SKM-1 treated with dmso at 0.1 percent for 144 hours (cell line): ENCODE data around the gene GABRB3.

Source experiments
- DNase-seq: peaks from one replicate; lab custom pipeline; 2025; ENCODE audit not compliant: unreplicated experiment; lab: John Stamatoyannopoulos, UW

The GABRB3 gene

DNA sequence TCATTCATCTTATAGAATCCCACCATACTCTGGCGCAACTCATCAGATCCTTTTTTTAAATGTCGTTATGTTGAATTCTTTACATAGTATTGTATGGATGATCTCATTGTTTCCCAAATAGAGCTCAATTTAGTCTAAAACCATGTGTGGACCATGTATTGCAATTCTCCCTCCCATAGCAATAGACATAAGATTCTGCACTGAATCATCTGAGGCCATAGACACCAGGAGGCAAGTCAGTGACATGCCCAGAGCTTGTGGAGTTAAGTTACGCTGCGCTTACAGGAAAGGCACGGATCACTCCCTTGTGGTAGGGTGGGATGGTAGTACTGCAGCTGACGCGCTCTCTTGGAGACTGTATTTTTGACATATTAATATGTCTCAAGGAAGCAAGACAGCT is 211.0 kb downstream of the GABRB3 start:
- no peak for DNase-seq

DNA sequence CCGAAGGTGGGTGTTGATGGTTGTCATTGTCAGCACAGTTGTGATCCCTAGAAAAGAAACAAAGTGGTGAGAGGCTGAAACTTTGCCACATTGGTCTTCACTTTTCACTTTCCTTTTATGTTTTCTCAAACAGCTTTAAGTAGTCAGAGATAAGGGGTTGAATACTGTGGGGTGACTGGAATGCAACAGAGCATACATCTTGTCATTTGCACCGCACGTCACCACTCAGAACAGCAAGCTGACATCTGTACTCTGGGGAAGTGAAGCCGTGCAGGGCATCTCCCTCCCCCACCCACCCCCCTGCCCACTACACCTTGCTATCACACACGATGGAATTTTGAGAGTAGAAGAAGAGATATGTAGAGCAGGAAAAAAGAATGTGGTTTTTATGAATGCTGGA is 211.7 kb downstream of the GABRB3 start:
- no peak for DNase-seq

GRCh38 chr15:26555898-26556297 is 217.0 kb downstream of the GABRB3 start:
- DNase-seq, result no peak

DNA sequence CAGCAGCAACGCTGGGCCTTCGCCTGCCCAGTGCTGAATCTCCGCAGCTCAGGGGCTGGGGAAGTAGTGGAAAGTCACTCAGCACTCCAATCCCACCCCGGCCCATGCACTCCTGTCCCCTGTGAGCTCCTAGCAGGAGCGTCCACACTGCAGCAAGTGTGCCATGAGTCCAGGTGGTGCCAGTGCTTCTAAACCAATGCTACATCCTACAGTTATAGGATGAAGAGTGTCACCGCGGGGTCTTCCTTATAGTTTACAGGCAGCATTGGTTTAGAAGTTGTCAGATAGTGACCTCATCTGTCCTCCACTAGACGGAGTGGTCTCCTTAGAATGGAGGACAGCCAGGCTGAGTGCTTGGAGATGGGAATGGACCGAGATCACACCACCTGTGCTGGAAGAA is 221.4 kb downstream of the GABRB3 start:
- DNase-seq, result no peak

GRCh38 chr15:26550880-26551279 is 222.0 kb downstream of the GABRB3 start:
- no peak for DNase-seq

DNA sequence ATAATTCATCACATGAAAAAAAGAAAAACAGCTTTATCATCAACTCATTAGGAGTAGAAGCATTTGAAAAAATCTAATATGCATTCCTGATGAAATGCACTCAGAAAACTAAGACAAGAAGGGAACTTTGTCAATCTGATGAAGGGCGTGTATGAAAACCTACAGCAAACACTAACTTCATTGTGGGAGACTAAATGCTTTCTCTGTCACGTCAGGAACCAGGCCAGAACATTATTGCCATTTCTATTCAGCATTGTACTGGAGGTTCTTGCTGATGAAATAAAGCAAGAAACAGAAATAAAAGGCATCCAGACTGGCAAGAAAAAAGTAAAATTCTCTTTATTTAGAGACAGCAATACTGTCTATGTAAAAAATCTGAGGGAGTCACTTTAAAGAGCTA is 235.2 kb downstream of the GABRB3 start:
- DNase-seq, result no peak

DNA sequence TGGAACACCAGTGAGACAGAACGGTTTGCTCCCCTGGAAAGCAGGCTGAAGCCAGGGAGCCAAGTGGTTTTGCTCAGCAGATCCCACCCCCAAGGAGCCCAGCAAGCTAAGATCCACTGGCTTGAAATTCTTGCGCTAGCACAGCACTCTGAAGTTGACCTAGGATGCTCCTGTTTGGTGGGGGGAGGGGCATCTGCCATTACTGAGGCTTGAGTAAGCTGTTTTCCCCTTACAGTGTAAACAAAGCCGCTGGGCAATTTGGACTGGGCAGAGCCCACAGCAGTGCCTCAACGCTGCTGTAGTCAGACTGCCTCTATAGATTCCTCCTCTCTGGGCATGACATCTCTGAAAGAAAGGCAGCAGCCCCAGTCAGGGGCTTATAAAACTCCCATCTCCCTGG is 241.4 kb downstream of the GABRB3 start:
- no peak for DNase-seq

- DNase-seq, result no peak
Observed at GRCh38 chr15:26525096-26525495, 247.8 kb downstream of the GABRB3 start.

DNA sequence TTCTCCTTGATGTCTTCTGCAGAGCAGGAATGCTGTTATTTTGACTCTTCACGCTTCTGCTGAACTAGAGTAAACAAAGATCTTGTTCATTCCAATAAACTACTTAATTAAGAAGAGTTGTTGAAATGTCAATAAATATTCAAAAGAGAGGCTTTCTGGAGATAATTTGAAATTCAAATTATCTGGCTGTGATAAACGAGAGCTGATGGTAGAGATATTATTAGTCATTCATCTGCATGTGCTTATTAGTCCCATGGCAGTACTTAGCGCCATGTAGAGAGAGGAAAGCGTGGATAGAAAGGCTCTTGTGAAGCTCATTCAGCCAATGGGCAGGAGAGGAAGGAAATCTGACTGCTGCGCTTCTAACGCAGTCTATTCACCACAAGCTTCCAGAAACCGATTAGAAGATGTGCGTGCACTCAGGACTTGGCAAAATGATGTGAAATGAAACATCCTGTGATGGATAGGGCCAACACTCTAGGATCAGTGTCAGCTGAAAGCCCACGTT is 251.1 kb downstream of the GABRB3 start:
- no peak for DNase-seq

DNA sequence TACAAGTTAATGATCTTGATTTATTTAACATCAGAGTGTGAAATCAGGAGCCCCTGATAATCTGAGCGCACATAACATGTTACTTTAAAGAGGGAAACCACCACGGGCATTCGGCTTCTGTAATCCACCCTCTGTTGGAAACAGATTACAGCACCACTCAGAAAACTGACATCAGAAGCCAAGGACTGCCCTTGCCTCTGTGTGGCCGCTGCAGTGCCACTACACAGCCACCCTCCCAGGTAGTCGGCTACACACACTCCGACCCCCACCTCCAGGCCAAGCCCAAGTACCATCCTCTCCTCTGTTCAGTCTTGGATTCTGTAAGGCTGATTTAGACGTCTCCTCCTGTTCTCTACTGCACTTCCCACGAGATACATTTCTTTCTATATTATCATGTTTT is 251.7 kb downstream of the GABRB3 start:
- no peak for DNase-seq

DNA sequence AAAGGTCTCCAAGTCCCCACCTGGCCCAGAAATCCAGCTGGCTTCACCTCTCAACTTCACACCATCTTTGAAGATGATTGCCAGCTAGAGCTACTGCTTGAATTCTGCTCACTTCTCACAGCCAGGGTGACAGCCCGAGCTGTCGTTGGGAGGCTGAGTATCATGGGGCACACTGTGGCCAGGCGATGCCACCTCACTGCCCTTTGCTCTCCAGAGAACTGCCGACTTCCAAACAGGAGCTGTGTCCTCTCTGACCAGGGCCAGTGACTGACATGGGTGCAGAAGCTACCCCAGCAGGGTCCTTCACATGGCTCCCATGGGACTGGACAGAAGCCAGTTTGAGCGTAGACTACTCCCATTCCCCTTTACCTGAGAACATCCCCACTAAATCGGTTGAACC is 254.0 kb downstream of the GABRB3 start:
- no peak for DNase-seq

DNA sequence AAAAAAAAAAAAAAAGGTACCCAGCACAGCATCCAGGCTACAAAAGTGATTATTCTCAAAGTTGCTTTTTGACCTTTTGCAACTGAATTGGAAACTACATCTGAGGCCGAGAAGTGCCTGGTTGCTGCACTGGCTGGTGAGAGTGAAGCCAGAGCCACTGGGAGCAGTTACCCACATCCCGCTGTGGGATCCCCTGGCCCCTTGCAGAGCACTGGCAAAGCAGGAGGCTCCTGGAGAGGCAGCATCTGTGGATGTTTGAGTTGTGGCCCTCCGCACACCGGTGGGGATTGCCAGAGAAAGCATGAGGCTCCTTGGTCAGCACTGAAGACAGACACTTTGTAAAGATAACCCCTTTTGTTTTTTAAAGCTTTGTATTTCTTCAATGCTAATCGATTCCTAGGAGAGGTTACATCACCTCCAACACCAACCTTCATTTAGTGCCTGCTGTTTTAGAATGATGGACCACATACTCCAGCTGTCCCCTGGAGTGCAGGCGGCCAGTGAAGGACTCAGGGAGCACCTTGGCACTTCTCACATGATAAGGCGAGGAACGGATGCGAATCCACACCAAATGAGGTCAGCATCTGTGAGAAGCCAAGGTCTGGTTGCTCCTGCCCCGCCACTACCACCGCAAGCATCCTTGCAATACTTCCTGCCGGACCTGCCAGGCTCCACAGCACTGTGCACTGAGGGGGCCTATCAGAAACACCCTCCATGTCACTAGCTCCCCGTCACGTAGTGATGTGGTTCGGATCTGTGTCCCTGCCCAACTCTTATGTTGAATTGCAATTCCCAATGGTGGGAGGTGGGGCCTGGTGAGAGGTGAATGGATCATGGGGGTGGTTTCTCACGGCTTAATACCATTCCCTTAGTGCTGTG is 256.5 kb downstream of the GABRB3 start:
- DNase-seq, result no peak

DNA sequence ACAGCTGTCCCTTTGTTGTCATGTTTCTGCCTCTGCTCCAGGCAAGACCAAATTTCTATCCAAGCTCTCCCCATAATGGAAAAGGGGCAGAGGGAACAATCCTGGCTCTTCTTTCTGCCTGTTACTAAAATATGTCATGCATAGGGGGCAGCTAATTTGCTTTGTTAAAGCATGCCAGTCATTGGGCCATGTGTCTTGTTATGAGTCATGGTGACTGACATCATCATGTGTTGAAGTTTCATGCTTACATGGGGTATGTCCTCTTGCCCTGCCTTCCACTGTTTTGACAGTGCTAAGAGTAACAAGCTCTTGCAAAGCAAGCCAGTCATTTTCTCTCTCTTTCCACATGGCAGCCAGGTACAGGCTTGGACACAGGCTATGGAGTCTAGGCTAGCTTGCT is 268.9 kb downstream of the GABRB3 start:
- DNase-seq, result no peak
